MM.1S (cell line): ENCODE data around the gene AGPAT3.

Source experiments
- EZH2 ChIP-seq: fragments of 300-600 bp; sonication (generic); optimal IDR thresholded peaks from 2 replicates; pipeline ENCODE3; 2017; ENCODE audit warnings: low read depth, mild to moderate bottlenecking, antibody characterized with exemption, low read length, mixed read lengths
- EZH2phosphoT487 ChIP-seq: fragments of 300-600 bp; sonication (generic); IDR thresholded peaks from 2 replicates; pipeline ENCODE4 v1.6.1; 2018; ENCODE audit warnings: antibody characterized with exemption, low read length
- TF ChIP-seq, protein P1 (sequence below): fragments of 300-600 bp; sonication (generic); IDR thresholded peaks from 2 replicates; pipeline ENCODE4 v1.5.1; 2016; ENCODE audit warnings: antibody characterized with exemption, low read length, mixed read lengths

DNA sequence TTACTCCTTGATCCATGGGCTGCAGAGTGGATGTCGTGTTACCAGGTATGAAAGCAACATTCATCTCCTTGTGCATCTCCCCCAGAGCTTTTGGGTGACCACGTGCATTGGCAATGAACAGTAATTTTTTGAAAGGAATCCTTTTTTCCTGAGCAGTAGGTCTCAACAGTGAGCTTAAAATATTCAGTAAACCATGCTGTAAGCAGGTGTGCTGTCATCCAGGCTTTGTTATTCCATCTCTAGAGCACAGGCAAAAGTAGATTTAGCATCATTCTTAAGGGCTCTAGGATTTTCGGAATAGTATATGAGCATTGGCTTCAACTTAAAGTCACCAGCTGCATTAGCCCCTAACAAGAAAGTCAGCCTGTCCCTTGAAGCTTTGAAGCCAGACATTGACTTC is 27.3 kb downstream of the AGPAT3 start:
- TF ChIP-seq, protein P1, sequence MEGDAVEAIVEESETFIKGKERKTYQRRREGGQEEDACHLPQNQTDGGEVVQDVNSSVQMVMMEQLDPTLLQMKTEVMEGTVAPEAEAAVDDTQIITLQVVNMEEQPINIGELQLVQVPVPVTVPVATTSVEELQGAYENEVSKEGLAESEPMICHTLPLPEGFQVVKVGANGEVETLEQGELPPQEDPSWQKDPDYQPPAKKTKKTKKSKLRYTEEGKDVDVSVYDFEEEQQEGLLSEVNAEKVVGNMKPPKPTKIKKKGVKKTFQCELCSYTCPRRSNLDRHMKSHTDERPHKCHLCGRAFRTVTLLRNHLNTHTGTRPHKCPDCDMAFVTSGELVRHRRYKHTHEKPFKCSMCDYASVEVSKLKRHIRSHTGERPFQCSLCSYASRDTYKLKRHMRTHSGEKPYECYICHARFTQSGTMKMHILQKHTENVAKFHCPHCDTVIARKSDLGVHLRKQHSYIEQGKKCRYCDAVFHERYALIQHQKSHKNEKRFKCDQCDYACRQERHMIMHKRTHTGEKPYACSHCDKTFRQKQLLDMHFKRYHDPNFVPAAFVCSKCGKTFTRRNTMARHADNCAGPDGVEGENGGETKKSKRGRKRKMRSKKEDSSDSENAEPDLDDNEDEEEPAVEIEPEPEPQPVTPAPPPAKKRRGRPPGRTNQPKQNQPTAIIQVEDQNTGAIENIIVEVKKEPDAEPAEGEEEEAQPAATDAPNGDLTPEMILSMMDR = no peak
- TF ChIP-seq EZH2 (no peak), EZH2phosphoT487 (no peak)
